Embryonic facial prominence (tissue), 1 donor: ENCODE data around the gene EEPD1.
"Not testable (repeated sequence)": the region's sequence is repeated elsewhere in the genome, so short reads cannot be mapped to it uniquely, and the experiment has no call there.

Experiments used
- DNase-seq: peaks from one replicate; pipeline ENCODE4 v3.0.0-alpha.2; 2016; ENCODE audit errors: extremely low spot score

Gene EEPD1

GRCh38 chr7:36214608-36215456 is 61.8 kb downstream of the EEPD1 start:
- DNase-seq = peak; percentile 73

GRCh38 chr7:36215457-36215765 is 62.4 kb downstream of the EEPD1 start:
- DNase-seq = no peak

- no peak for DNase-seq
Measured at GRCh38 chr7:36216063-36216684, 63.1 kb downstream of the EEPD1 start.

- DNase-seq = no peak
Measured at GRCh38 chr7:36217211-36217960, 64.3 kb downstream of the EEPD1 start.

GRCh38 chr7:36217961-36218284 is 64.9 kb downstream of the EEPD1 start:
- DNase-seq = no peak

GRCh38 chr7:36219429-36219828 is 66.4 kb downstream of the EEPD1 start:
- DNase-seq = no peak

- no peak for DNase-seq
Measured at GRCh38 chr7:36223851-36224250, 70.8 kb downstream of the EEPD1 start.

GRCh38 chr7:36224934-36225858 is 72.1 kb downstream of the EEPD1 start:
- DNase-seq = no peak

GRCh38 chr7:36226151-36226550 is 73.1 kb downstream of the EEPD1 start:
- no peak for DNase-seq

GRCh38 chr7:36227223-36227622 is 74.2 kb downstream of the EEPD1 start:
- no peak for DNase-seq

- no peak for DNase-seq
Measured at GRCh38 chr7:36228039-36228438, 75.0 kb downstream of the EEPD1 start.

GRCh38 chr7:36231406-36231805 is 78.4 kb downstream of the EEPD1 start:
- no peak for DNase-seq

GRCh38 chr7:36232555-36232954 is 79.5 kb downstream of the EEPD1 start:
- no peak for DNase-seq

GRCh38 chr7:36232971-36233550 is 80.0 kb downstream of the EEPD1 start:
- no peak for DNase-seq

- no peak for DNase-seq
Measured at GRCh38 chr7:36236073-36236472, 83.0 kb downstream of the EEPD1 start.

GRCh38 chr7:36238138-36238537 is 85.1 kb downstream of the EEPD1 start:
- DNase-seq = no peak

GRCh38 chr7:36243356-36243755 is 90.3 kb downstream of the EEPD1 start:
- DNase-seq = not testable (repeated sequence)

- DNase-seq = not testable (repeated sequence)
Measured at GRCh38 chr7:36244001-36244400, 90.9 kb downstream of the EEPD1 start.

- no peak for DNase-seq
Measured at GRCh38 chr7:36244429-36244828, 91.4 kb downstream of the EEPD1 start.

GRCh38 chr7:36245684-36246299 is 92.7 kb downstream of the EEPD1 start:
- DNase-seq = no peak

GRCh38 chr7:36249091-36249490 is 96.0 kb downstream of the EEPD1 start:
- no peak for DNase-seq
